NOMO-1 treated with dmso at 0.1 percent for 144 hours (cell line): ENCODE results near the gene CCR2.
A peak's percentile ranks its signal among the peaks of the same experiment; 100 is the strongest.

Experiments used
- DNase-seq: peaks from one replicate; lab custom pipeline; 2025; ENCODE audit not compliant: unreplicated experiment; lab: John Stamatoyannopoulos, UW

The CCR2 gene

GRCh38 chr3:46354478-46354877 lies 567 bp downstream of the CCR2 start:
- no peak for DNase-seq

- no peak for DNase-seq
Measured at GRCh38 chr3:46354984-46355383, 1.1 kb downstream of the CCR2 start.

- DNase-seq, result no peak
Measured at GRCh38 chr3:46356276-46356675, 2.4 kb downstream of the CCR2 start.

GRCh38 chr3:46356909-46357308 lies 3.0 kb downstream of the CCR2 start:
- DNase-seq, result no peak

DNA sequence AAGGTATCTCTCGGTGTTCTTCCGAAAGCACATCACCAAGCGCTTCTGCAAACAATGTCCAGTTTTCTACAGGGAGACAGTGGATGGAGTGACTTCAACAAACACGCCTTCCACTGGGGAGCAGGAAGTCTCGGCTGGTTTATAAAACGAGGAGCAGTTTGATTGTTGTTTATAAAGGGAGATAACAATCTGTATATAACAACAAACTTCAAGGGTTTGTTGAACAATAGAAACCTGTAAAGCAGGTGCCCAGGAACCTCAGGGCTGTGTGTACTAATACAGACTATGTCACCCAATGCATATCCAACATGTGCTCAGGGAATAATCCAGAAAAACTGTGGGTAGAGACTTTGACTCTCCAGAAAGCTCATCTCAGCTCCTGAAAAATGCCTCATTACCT lies 4.6 kb downstream of the CCR2 start:
- DNase-seq, result no peak

GRCh38 chr3:46359733-46360493 lies 6.0 kb downstream of the CCR2 start:
- no peak for DNase-seq

DNA sequence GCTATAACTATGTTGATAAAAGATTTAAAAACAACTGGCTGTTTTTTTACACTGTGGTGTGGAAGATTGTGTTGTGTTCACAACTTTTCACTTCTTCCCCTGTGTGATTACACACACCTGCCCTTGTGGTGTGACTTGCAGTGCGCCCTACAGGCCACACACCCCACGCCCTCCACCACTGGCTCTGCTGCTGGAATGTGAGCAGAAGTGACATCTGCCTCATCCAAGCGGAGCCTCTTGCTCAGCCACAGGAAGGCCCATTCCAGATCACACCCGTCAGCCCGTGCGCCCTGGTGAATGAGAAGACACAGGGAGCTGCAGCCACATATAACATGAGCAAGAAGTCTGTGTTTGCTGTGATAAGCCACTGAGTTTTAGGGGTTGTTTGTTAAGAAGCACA lies 7.0 kb downstream of the CCR2 start:
- DNase-seq, result no peak

GRCh38 chr3:46361408-46362283 lies 7.7 kb downstream of the CCR2 start:
- DNase-seq, result peak; percentile 78

GRCh38 chr3:46365041-46365440 lies 11.1 kb downstream of the CCR2 start:
- DNase-seq, result no peak

GRCh38 chr3:46365737-46366524 lies 12.0 kb downstream of the CCR2 start:
- DNase-seq, result no peak

DNA sequence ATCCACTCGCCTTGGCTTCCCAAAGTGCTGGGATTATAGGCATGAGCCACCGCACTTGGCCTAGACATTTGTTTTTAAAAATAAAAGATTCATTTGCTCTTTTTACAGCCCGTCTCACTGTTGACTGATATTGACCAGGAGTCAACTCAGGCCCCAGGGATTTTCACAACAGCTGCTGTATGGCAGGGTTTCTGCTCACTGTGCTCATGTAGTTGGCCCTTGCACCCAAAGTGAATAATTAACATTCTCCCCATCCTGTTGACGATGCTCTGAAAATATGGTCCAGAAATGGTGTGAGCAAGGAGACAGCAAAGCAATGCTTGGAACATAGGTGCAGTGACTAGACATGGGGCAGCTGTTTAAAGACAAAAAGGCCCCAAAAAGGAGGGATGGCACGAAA lies 13.9 kb downstream of the CCR2 start:
- no peak for DNase-seq

DNA sequence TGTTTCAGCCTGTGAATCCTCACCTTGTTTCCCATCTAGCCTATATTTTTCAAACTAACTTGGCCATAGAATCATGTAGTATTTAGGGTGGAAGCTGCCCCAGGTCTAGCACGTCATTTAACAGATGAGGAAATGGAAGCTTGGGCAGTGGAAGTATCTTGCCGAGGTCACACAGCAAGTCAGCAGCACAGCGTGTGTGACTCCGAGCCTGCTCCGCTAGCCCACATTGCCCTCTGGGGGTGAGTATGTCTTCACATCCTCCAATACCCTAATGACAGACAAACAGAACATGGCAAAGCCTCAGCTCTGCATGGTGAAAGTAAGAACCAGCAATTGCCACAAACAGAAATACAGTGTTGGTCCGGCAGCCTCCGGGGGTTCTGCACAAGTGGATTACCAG lies 14.7 kb downstream of the CCR2 start:
- DNase-seq, result peak; percentile 94

- DNase-seq, result no peak
Measured at GRCh38 chr3:46369151-46369550, 15.2 kb downstream of the CCR2 start.

- DNase-seq, result no peak
Measured at GRCh38 chr3:46369675-46370132, 15.8 kb downstream of the CCR2 start.

DNA sequence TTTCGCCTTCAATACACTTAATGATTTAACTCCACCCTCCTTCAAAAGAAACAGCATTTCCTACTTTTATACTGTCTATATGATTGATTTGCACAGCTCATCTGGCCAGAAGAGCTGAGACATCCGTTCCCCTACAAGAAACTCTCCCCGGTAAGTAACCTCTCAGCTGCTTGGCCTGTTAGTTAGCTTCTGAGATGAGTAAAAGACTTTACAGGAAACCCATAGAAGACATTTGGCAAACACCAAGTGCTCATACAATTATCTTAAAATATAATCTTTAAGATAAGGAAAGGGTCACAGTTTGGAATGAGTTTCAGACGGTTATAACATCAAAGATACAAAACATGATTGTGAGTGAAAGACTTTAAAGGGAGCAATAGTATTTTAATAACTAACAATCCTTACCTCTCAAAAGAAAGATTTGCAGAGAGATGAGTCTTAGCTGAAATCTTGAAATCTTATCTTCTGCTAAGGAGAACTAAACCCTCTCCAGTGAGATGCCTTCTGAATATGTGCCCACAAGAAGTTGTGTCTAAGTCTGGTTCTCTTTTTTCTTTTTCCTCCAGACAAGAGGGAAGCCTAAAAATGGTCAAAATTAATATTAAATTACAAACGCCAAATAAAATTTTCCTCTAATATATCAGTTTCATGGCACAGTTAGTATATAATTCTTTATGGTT lies 17.1 kb downstream of the CCR2 start, which contains the start of gene CCR5:
Gene CCR5, plus strand, starts transcription at position 108 of the 680 bp plus-strand sequence. CDS start 1,957 bp downstream, outside the sequence.
- peak; percentile 12 for DNase-seq

- no peak for DNase-seq
Measured at GRCh38 chr3:46371519-46372340, 17.8 kb downstream of the CCR2 start.

GRCh38 chr3:46372492-46373359 lies 18.8 kb downstream of the CCR2 start:
- peak; percentile 13 for DNase-seq

DNA sequence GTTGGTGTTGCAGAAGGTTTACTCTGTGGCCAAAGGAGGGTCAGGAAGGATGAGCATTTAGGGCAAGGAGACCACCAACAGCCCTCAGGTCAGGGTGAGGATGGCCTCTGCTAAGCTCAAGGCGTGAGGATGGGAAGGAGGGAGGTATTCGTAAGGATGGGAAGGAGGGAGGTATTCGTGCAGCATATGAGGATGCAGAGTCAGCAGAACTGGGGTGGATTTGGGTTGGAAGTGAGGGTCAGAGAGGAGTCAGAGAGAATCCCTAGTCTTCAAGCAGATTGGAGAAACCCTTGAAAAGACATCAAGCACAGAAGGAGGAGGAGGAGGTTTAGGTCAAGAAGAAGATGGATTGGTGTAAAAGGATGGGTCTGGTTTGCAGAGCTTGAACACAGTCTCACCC lies 20.8 kb downstream of the CCR2 start:
- no peak for DNase-seq

DNA sequence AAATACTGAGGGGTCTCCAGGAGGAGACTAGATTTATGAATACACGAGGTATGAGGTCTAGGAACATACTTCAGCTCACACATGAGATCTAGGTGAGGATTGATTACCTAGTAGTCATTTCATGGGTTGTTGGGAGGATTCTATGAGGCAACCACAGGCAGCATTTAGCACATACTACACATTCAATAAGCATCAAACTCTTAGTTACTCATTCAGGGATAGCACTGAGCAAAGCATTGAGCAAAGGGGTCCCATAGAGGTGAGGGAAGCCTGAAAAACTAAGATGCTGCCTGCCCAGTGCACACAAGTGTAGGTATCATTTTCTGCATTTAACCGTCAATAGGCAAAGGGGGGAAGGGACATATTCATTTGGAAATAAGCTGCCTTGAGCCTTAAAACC lies 21.3 kb downstream of the CCR2 start:
- DNase-seq, result no peak
